ENCODE measurements around the gene GLB1L2. TPM values are rescaled to one million over a fixed set of nuclear protein-coding genes. Genes with fewer than 3 reads are reported as not detected.

The GLB1L2 gene
- total and polyA plus RNA-seq, 2 of the 4 experiments (the other 2 are of a cell fraction) = under 0.01 to 0.26 TPM

GRCh38 chr11:134363592-134363991, 31.8 kb downstream of the GLB1L2 start:
- DNase-seq (no peak), ATAC-seq (ENCODE audit: low read depth) (no peak)
- Histone ChIP-seq H3K4me1 (ENCODE audit: control insufficient read depth, insufficient read depth, low read length) (no peaks in the 10 kb centered on the region), H3K23ac (ENCODE audit: low read depth, low read length) (no peak overlapping the region), H3K4ac (ENCODE audit: low read depth, low read length) (no peak overlapping the region), H2AK5ac (ENCODE audit: low read depth, low read length) (no peak overlapping the region), H2BK120ac (ENCODE audit: low read depth, low read length) (no peak overlapping the region), H2AK9ac (replicated peaks; ENCODE audit: low read depth, low read length, poor library complexity) (no peak overlapping the region), H4K20me1 (ENCODE audit: insufficient read depth, low read length) (no peaks in the 10 kb centered on the region; the same call in 1 of the 2 replicates), H3K14ac (replicated peaks; ENCODE audit: low read depth, low read length) (no peak overlapping the region), H3K9me1 (ENCODE audit: insufficient read depth, low read length) (no peaks in the 10 kb centered on the region), H3K18ac (ENCODE audit: low read depth, low read length) (no peak overlapping the region), H2AFZ (replicated peaks; ENCODE audit: low read length, poor library complexity) (no peak overlapping the region), H4K5ac (ENCODE audit: low read depth, low read length) (no peak overlapping the region), H2BK20ac (ENCODE audit: low read depth, low read length) (no peak overlapping the region), H3K56ac (ENCODE audit: extremely low read depth, insufficient read depth, low read length) (no peak overlapping the region), H3K27ac (ENCODE audit: insufficient read depth, low read length) (no peak overlapping the region), H3K79me1 (ENCODE audit: low read depth in 1 of 2, low read length in 2 of 2) (no peaks in the 10 kb centered on the region), H3K4me2 (ENCODE audit: low read depth, low read length) (no peak overlapping the region), H4K91ac (ENCODE audit: insufficient read depth, low read depth, low read length) (no peak overlapping the region), H3K27me3 (ENCODE audit: control insufficient read depth, insufficient read depth, low read length) (no peaks in the 10 kb centered on the region), H3K4me3 (ENCODE audit: insufficient read depth, low read depth, low read length) (no peak overlapping the region), H4K8ac (ENCODE audit: low read depth in 2 of 2, low read length in 2 of 2) (no peak overlapping the region), H2BK15ac (ENCODE audit: low read depth, low read length) (no peak overlapping the region), H3K9me3 (ENCODE audit: control insufficient read depth, insufficient read depth, low read length) (peaks cover 18% of the 10 kb centered on the region), H3K9ac (ENCODE audit: low read depth, low read length) (no peak overlapping the region), H3K36me3 (ENCODE audit: control insufficient read depth, insufficient read depth, low read length) (no peaks in the 10 kb centered on the region), H2BK5ac (ENCODE audit: low read depth, low read length, poor library complexity, severe bottlenecking) (no peak overlapping the region)
- dilution Hi-C loops (cut with HindIII; ENCODE audit: low sequenced_read_pairs, unreplicated experiment) = no loop called here
- POLR2A ChIA-PET (ENCODE audit: unreplicated experiment) = no interaction called here
- whole genome bisulfite sequencing, 2 experiments (ENCODE audit: extremely low coverage in 2 of 2, insufficient read length in 1 of 2) = 17% methylated on average over 2 of the region's 7 CpGs; no CpG with 5 or more reads in 1 of the 2 experiments
- intact Hi-C loops (cut with micrococcal nuclease) = no loop called here
- no peak for TF ChIP-seq BHLHE40 (IDR thresholded peaks at IDR 0.05; ENCODE audit: low read depth, low read length)
- TF ChIP-seq ELK1 (IDR thresholded peaks at IDR 0.05; ENCODE audit: borderline replicate concordance, low read depth, low read length) = no peak
- TF ChIP-seq SMC3 (IDR thresholded peaks at IDR 0.05; ENCODE audit: low read depth, low read length) = no peak
- no peak for TF ChIP-seq RAD21 (IDR thresholded peaks at IDR 0.05; ENCODE audit: low read length)
- no peak for TF ChIP-seq RFX5 (IDR thresholded peaks at IDR 0.05; ENCODE audit: low read depth, low read length)
- no peak for TF ChIP-seq CHD1 (IDR thresholded peaks at IDR 0.05; ENCODE audit: low read depth, low read length)
- TF ChIP-seq USF2 (IDR thresholded peaks at IDR 0.05; ENCODE audit: low read depth, low read length) = no peak
- no peak for TF ChIP-seq NFE2L2 (IDR thresholded peaks at IDR 0.05; ENCODE audit: low read depth, low read length)
- TF ChIP-seq MAFK (IDR thresholded peaks at IDR 0.05; ENCODE audit: low read depth, low read length) = no peak
- TF ChIP-seq POLR2A (IDR thresholded peaks at IDR 0.05; ENCODE audit: low read depth, low read length) = no peak
- TF ChIP-seq FOS (IDR thresholded peaks at IDR 0.05; ENCODE audit: low read depth, low read length) = no peak
- TF ChIP-seq MXI1 (IDR thresholded peaks at IDR 0.05; ENCODE audit: borderline replicate concordance, low read depth, low read length) = no peak
- TF ChIP-seq CTCF (conservative IDR thresholded peaks at IDR 0.05; ENCODE audit: low read depth, low read length) = no peak
- TF ChIP-seq RCOR1 (IDR thresholded peaks at IDR 0.05; ENCODE audit: insufficient replicate concordance, low read length) = no peak
- no peak for TF ChIP-seq MAZ (IDR thresholded peaks at IDR 0.05; ENCODE audit: borderline replicate concordance, low read depth, low read length)
- no peak for TF ChIP-seq CEBPB (IDR thresholded peaks at IDR 0.05; ENCODE audit: low read depth, low read length)
- BruUV-seq (replicated peaks) = no TSS peak
- in situ Hi-C loops (cut with MboI; ENCODE audit: low sequenced_read_pairs) = no loop called here
- CTCF ChIA-PET = no interaction called here
